ENCODE results near the gene ATP2A3. TPM values are rescaled to one million over a fixed set of nuclear protein-coding genes. Genes with fewer than 3 reads are reported as not detected.

The ATP2A3 gene
- polyA plus RNA-seq, 3 donors: 6.9 to 46.5 (median 9.5) TPM

DNA sequence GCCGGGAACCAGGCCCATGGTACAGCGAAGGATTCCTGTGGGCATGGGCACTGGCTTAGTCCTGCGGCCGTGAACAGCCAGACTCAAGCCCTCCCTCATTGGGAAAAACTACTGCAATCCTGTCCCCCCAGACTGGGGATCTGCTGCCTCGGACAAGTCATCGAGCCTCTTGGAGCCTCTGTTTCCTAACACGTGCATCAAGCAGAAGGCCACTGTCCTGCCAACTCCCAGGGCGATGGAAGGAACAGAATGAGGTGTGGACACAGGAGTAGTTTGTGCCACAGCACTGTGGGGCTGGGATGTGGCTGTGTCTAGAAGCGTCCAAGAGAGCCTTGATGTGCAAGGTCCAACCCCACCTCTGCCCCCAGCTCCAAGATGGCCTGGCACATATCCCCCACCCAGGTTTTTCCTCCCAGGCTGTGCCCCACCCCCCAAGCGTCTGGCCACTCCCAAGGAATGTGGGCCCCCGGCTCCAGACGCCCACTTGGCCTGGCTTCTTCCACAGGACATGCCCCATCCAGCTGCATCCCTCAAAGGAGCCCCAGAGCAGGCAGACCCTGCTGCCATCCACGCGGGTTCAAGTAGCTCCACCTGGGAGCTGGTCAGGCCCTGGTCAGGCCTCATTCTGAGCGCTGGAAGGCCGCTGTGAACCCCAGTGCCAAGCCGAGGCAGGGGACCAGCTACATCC lies 74.8 kb downstream of the ATP2A3 start:
- H3K36me3 Mint-ChIP-seq: peaks cover 20 to 25% of the 10 kb centered on the region in 2 donors
- Histone ChIP-seq H3K79me2 (ENCODE audit: insufficient read depth, low read length) (no peaks in the 10 kb centered on the region), H3K27ac (ENCODE audit: low read depth in 1 of 2, low read length in 2 of 2) (no peak overlapping the region), H2AFZ (ENCODE audit: insufficient read depth, low read depth, low read length, poor library complexity, severe bottlenecking) (no peak overlapping the region), H3K4me3 (replicated peaks in 1 of 3; ENCODE audit: low read depth in 2 of 3, low read length in 3 of 3) (no peak overlapping the region), H3K9me3 (replicated peaks in 1 of 2; ENCODE audit: control insufficient read depth in 1 of 2, insufficient read depth in 1 of 2, low read length in 2 of 2) (no peaks in the 10 kb centered on the region), H3K4me1 (ENCODE audit: control insufficient read depth in 1 of 2, insufficient read depth in 2 of 2, low read length in 2 of 2) (peaks cover 71 to 91% of the 10 kb centered on the region in 2 donors), H3K27me3 (ENCODE audit: control insufficient read depth in 2 of 2, insufficient read depth in 2 of 2, low read length in 2 of 2) (no peaks in the 10 kb centered on the region), H3K36me3 (replicated peaks in 1 of 2; ENCODE audit: control insufficient read depth in 1 of 2, insufficient read depth in 2 of 2, low read length in 2 of 2) (peaks cover 4 to 12% of the 10 kb centered on the region in 2 donors), H3K9ac (ENCODE audit: insufficient read depth, low read length, poor library complexity, severe bottlenecking) (no peak overlapping the region), H3K4me2 (replicated peaks; ENCODE audit: extremely low read depth, low read length, poor library complexity, severe bottlenecking) (no peak overlapping the region), H4K20me1 (ENCODE audit: insufficient read depth, low read length) (no peaks in the 10 kb centered on the region)
- no peak overlapping the region for H3K4me3 Mint-ChIP-seq
- DNase-seq: no peak
- H3K27me3 Mint-ChIP-seq (ENCODE audit: low read depth in 3 of 3): peaks cover 9 to 18% (median 11%) of the 10 kb centered on the region in 3 donors
- H3K4me1 Mint-ChIP-seq: peaks cover 68% of the 10 kb centered on the region
- intact Hi-C loops (cut with micrococcal nuclease): loop anchor here (5.0 kb wide), 1 partner anchor 42 kb away; the partner anchor contains the start of gene NCBP3 (in 2 of the 2)
- 97% methylated on average over 16 of the region's 17 CpGs for WGBS (ENCODE audit: insufficient coverage)
- peaks cover 0 to 2% (median 0%) of the 10 kb centered on the region in 7 donors for H3K9me3 Mint-ChIP-seq
- peak overlapping the region in 1 of 7 donors; percentile 31 for H3K27ac Mint-ChIP-seq
- no peak for TF ChIP-seq CTCF (IDR thresholded peaks at IDR 0.05)

DNA sequence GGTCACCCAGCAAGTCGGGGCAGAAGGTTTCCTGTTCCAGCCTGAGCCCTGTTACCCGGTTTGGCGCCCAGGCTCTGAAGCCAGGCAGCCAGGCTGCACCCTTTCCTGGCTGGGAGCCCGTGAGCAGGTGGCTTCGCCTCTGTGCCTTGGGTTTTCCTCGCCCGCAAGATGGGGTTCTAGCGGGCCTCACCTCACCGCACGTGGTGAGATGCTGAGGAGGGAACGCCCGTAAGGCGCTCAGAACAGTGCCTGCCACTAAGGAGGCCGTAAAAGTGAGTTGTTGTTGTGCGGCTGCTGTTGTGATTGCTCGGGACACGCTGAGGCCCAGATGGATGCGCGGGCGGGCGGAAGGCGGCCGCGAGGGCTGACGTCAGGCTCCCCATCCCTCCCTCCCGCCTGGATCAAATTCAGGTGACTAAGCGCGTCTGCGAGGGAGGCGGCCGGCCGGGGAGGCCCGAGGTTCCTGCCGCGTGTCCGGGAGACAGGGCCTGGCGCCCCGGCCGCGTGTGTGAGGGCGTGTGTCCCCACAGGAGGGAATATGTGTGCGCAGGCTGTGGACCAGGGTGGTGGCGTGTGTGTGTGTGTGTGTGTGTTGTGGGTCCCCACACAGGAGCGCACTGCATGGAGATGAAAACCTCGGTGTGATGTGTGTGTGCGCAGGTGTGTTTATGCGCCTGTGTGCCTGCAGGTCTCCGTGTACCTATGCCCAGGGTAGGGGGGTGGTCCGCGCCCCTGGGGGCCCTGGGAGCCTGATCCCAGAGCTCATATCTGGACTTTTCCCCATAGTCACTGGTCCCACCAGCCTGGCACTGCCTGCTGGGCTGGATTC lies 75.7 kb downstream of the ATP2A3 start:
- Mint-ChIP-seq H3K27me3 (ENCODE audit: low read depth in 3 of 3) (peaks cover 9 to 21% (median 10%) of the 10 kb centered on the region in 3 donors), H3K4me3 (no peak overlapping the region), H3K4me1 (peaks cover 59% of the 10 kb centered on the region), H3K36me3 (peaks cover 29 to 32% of the 10 kb centered on the region in 2 donors), H3K27ac (no peak overlapping the region), H3K9me3 (peaks cover 0 to 2% (median 0%) of the 10 kb centered on the region in 7 donors)
- intact Hi-C loops (cut with micrococcal nuclease): no loop called here
- no peaks in the 10 kb centered on the region for H3K9me3 ChIP-seq (replicated peaks in 1 of 2; ENCODE audit: control insufficient read depth in 1 of 2, insufficient read depth in 1 of 2, low read length in 2 of 2)
- H3K27me3 ChIP-seq (ENCODE audit: control insufficient read depth in 2 of 2, insufficient read depth in 2 of 2, low read length in 2 of 2): no peaks in the 10 kb centered on the region
- no peak overlapping the region for H3K27ac ChIP-seq (ENCODE audit: low read depth in 1 of 2, low read length in 2 of 2)
- WGBS (ENCODE audit: insufficient coverage): 93% methylated on average over 46 of the region's 50 CpGs
- H3K4me2 ChIP-seq (replicated peaks; ENCODE audit: extremely low read depth, low read length, poor library complexity, severe bottlenecking): no peak overlapping the region
- no peak overlapping the region for H2AFZ ChIP-seq (ENCODE audit: insufficient read depth, low read depth, low read length, poor library complexity, severe bottlenecking)
- no peak for TF ChIP-seq CTCF (IDR thresholded peaks at IDR 0.05)
- peaks cover 62 to 82% of the 10 kb centered on the region in 2 donors for H3K4me1 ChIP-seq (ENCODE audit: control insufficient read depth in 1 of 2, insufficient read depth in 2 of 2, low read length in 2 of 2)
- no peak for DNase-seq
- peaks cover 9 to 17% of the 10 kb centered on the region in 2 donors for H3K36me3 ChIP-seq (replicated peaks in 1 of 2; ENCODE audit: control insufficient read depth in 1 of 2, insufficient read depth in 2 of 2, low read length in 2 of 2)
- H3K79me2 ChIP-seq (ENCODE audit: insufficient read depth, low read length): no peaks in the 10 kb centered on the region
- H3K4me3 ChIP-seq (replicated peaks in 1 of 3; ENCODE audit: low read depth in 2 of 3, low read length in 3 of 3): no peak overlapping the region
- no peak overlapping the region for H3K9ac ChIP-seq (ENCODE audit: insufficient read depth, low read length, poor library complexity, severe bottlenecking)
- H4K20me1 ChIP-seq (ENCODE audit: insufficient read depth, low read length): no peaks in the 10 kb centered on the region

Data from CD14-positive monocyte (primary cell).